PFSK-1 (cell line): ENCODE results near the gene GINS2.

ENCODE experiments used
- FOXP2 ChIP-seq: optimal IDR thresholded peaks from 2 replicates; pipeline ENCODE3; 2011; ENCODE audit warnings: borderline replicate concordance, control low read depth, inconsistent platforms; ENCODE audit not compliant: insufficient read depth; ENCODE audit errors: extremely low read length, extremely low read depth
- POLR2AphosphoS5 ChIP-seq: IDR thresholded peaks from 2 replicates; pipeline ENCODE4 v1.6.1; 2012; ENCODE audit warnings: low read depth, mild to moderate bottlenecking, control low read depth, low read length, moderate library complexity
- REST ChIP-seq, 2 experiments: IDR thresholded peaks; 2 replicates each; pipeline versions ENCODE4 v1.6.1 to v1.8.0; 2011 to 2012; ENCODE audit warnings: low read depth in 2 of 2, low read length in 2 of 2, control low read depth in 1 of 2, inconsistent platforms in 1 of 2, mild to moderate bottlenecking in 1 of 2, moderate library complexity in 1 of 2; ENCODE audit not compliant: insufficient read depth in 1 of 2
- SIN3A ChIP-seq: IDR thresholded peaks from 2 replicates; pipeline ENCODE4 v1.6.1; 2012; ENCODE audit warnings: mild to moderate bottlenecking, low read length, moderate library complexity, borderline replicate concordance; ENCODE audit not compliant: insufficient read depth
- TAF1 ChIP-seq: IDR thresholded peaks from 2 replicates; pipeline ENCODE4 v1.6.1; 2012; ENCODE audit warnings: low read length, control low read depth, borderline replicate concordance; ENCODE audit not compliant: insufficient read depth

DNA sequence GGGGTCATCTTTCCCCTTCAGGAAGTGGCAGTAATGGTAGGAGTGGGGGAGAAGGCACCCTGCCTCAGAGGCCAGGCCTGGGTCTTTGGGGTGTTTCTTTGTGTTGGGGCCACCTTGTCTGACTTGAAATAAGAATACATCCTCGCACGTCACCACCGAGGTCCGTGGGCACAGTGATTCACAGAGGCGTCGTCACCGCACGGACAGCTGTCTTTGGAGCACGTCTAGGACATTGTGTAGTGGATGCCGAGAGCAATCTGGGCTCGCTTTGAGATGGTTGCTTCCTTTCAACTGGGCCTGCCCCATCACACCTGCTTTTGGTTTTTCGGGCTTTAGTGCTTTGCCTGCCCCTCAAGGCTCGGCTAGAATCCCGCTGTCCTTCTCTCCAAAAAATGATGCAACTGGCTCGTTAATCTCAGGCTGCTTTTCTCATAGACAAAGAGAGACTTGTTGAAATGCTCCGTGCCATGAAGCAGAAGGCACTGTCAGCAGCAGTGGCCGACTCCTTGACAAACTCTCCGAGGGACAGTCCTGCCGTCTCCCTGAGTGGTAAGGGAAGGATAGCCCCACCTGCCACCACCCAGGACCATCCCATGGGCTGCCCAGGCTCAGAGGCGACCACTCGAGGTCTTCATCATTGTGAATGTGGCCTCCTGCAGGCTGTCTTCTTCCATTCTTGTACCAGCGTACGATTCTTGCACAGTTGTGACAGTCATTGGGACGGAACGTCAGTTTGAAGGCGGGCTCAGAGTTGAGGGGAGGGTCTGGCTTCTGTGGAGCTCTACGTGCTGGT, 24.0 kb downstream of the GINS2 start:
- TF ChIP-seq TAF1 (no peak), REST (IDR thresholded peaks at IDR 0.05; ENCODE audit: insufficient read depth in 1 of 2, low read depth in 2 of 2, low read length in 2 of 2) (no peak), POLR2AphosphoS5 (no peak; the same call in 1 of the 2 replicates), FOXP2 (no peak), SIN3A (no peak)
